HG02870 (cell line): ENCODE measurements around the gene BGN.

Experiments used
- ATAC-seq: cut with Tn5 transposase; IDR thresholded peaks from one replicate; pipeline ENCODE4 v1.9.1; 2021; ENCODE audit warnings: mild to moderate bottlenecking, moderate library complexity; ENCODE audit not compliant: unreplicated experiment

BGN gene

GRCh38 chrX:153525451-153525850 is 30.7 kb downstream of the BGN start:
- no peak for ATAC-seq

- ATAC-seq, result no peak
These were observed 31.3 kb downstream of the BGN start for GRCh38 chrX:153526042-153526441.

GRCh38 chrX:153526801-153527200 is 32.0 kb downstream of the BGN start:
- ATAC-seq, result no peak

GRCh38 chrX:153527208-153527607 is 32.4 kb downstream of the BGN start:
- ATAC-seq, result no peak

DNA sequence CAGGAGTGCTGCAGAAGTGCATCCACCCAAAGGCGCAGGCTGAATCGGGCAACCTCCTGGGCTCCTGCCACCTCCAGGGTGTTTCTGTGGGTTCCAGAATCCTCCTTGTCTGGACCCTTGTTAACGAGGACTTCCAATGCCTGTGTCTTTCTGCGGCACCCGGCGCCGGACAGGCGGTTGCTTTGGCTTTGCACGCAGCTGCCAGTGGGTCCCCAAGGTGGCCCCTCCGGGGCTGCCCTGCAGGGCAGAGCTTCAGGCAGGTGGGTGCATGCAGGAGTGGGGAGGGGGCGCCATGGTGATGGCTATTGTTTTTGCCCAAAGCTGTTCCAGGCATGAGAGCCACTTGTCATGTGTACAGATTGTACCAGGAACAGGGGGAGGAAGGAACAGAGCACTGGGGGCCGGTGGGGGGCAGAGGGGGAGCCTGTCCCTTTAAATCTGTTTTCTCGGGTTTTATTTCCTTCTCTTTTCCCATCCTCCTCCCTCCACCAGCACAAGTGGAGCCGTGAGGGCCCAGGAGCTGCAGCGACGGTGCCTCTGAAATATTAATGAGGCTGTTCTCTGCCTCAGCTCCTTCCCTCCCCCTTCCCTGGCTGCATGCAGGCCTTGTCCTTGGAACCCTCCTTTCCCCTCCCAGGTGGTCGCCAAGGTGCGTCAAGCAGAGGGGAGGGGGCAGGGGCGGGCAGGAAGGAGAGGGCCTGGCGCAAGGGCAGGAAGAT is 35.8 kb downstream of the BGN start:
- no peak for ATAC-seq

- no peak for ATAC-seq
These were observed 38.3 kb downstream of the BGN start for GRCh38 chrX:153533091-153533490.

- no peak for ATAC-seq
These were observed 42.3 kb downstream of the BGN start for GRCh38 chrX:153537080-153537479.

GRCh38 chrX:153537526-153538295 is 42.9 kb downstream of the BGN start:
- no peak for ATAC-seq

DNA sequence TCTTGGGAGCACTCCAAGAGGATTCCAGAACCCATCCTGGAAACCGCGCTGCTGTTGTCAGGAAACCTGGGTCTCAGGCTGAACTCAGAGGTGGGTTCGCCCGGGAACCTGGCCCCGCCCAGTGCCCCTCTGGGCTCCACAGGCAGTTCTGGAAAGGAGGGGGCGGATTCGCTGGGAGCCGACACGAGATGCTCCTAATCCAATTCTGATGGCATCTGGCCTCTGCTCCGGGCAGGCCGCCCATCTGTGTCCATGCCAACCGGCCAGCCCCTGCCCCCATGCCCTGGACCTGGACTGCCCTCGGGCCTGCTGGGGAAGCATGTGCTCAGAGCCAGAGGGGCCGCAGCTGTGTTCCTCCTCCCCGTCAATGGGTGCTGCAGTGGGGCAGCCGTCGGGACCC is 43.6 kb downstream of the BGN start:
- no peak for ATAC-seq

DNA sequence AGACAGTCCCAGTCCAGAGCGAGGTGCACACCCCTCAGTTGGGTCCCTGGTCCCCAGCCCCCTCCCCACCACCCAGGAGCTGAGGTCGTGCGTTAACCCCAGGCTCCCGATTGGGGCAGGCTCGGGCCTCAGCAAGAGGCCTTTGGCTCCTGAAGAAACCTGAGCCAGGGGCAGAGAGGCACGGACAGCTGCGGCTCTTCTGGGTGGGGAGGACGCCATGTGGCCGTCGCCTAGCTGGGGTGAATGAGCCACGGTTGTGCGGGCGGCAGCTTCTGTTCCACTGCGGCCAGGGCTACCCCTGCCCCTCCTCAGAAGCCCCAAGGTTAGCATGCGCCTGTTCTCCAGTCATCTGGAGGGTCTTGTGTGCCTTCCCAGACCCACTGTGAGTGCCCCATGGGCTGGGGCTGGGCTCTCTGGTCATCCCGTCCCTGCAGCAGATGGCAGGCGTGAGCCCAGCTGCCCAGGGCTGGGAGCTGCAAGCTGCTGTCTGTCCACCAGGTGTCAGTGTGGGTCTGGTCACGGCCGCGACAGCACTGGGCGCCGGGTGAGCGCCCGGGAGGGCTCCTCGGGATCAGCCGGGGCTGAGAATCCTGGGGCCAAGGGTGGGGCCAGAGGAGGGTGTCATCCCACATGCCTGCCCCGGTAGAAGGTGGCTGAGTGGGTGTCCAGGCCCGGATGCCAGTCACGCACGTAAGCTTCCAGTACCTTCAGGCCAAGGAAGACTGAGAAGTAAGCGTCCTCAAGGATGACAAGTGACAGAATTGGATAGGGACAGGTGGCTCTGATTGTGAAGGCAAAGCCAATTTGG is 44.6 kb downstream of the BGN start:
- peak; percentile 78 for ATAC-seq

GRCh38 chrX:153539979-153540358 is 45.2 kb downstream of the BGN start:
- ATAC-seq, result no peak

DNA sequence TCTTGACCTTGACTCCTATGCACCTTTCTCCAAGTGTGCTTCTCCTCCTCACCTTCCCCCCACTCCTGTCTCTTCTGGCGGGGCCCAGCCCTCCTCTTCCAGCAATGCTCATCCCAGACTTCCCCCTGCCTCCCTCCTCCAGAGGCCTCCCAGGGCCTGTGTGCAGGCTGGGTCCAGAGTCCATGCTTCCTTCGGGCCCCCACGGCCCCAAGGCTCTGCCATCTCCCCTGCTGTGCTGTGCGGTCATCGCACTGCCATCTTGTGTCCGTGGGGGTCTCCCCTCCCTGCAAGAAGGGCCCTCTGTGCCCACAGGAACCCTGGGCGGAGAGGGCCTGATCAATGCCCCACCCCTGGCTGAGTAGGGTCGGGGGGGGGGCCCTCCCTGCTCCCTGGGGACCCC is 49.9 kb downstream of the BGN start:
- ATAC-seq, result no peak

DNA sequence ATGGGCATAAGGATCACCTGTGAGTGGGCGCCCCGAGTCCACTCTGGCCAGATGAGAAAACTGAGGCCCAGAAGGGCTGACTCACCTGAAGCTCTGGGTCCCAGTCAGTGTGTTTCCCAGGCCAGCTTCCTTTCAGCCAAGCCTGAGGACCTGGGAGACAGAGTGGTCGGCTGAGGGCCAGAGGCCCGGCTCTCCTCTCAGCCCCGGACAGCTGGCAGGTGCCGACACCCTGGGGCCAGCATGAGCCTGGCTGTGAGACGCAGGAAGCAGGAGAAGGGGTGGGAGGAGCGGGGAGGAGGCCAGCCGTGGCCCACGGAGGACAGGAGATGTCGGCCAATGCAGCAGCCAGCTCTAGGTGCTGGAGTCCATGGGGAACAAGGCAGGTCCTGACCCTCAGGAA is 51.6 kb downstream of the BGN start:
- no peak for ATAC-seq

DNA sequence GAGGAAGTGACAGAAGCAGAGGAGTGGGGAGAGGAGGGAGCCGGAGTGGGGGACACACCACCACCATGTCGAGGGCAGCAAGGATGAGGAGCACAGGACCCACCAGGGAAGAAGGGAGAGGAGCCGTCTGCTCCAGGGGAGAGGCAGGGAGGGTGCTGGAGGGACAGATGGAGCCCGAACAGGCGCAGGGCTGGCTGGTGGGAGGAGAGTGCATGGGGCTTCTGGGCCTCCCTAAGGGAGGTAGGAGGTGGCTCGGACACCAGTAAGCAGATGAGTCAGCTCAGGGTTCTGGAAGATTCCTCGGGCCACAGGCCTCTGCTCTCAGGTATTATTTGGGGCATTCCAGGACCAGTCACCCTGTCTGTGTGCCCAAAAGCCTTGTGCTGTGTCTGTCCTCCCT is 52.4 kb downstream of the BGN start:
- no peak for ATAC-seq

- ATAC-seq, result no peak
These were observed 54.5 kb downstream of the BGN start for GRCh38 chrX:153549231-153549630.

DNA sequence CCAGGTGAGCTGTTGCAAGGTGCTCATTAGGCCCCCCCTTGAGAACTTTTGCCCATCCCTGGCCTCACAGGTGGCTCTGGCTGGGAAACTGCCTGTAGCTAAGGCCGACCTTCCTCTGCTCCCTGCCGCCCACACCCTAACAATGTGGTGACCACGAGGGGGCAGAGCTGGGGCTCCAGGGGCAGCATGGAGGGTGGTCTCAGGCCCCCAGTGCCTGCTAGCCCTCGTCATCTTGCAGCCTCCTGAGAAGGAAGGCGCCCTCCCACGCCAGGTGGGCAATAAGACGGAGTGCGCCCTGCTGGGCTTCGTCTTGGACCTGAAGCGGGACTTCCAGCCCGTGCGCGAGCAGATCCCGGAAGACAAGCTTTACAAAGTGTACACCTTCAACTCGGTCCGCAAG is 55.0 kb downstream of the BGN start:
- ATAC-seq, result no peak

- no peak for ATAC-seq
These were observed 56.4 kb downstream of the BGN start for GRCh38 chrX:153551135-153551534.

GRCh38 chrX:153554519-153555167 is 59.9 kb downstream of the BGN start:
- ATAC-seq, result peak; percentile 54

DNA sequence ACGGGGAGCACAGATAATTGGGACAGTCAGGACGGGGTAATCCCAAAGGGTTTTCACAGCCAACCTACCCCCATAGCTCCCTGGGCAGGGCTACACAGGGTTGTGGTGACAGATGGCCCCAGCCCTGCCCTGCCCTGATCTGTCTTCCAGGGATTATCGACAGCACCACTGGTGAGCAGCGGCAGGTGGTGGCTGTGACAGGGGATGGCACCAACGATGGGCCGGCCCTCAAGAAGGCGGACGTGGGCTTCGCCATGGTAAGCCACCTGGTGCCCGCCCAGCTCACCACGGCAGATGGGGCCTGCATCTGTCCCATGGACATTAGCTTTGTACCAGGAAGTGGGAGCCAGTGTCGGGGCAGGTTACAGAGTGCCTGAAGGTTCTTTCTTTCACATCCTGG is 62.0 kb downstream of the BGN start:
- no peak for ATAC-seq

- no peak for ATAC-seq
These were observed 63.0 kb downstream of the BGN start for GRCh38 chrX:153557618-153558355.
